ENCODE measurements around the gene LRMDA.

Gene LRMDA

GRCh38 chr10:76333326-76333725, 901.9 kb downstream of the LRMDA start:
- Histone ChIP-seq H3K4me3 (ENCODE audit: low read depth, low read length) (no peak overlapping the region), H3K36me3 (ENCODE audit: insufficient read depth, low read length) (no peaks in the 10 kb centered on the region), H3K4me1 (ENCODE audit: control insufficient read depth, insufficient read depth, low read length, unreplicated experiment) (peaks cover 41% of the 10 kb centered on the region), H3K27me3 (ENCODE audit: insufficient read depth, low read length) (no peaks in the 10 kb centered on the region), H3K79me2 (ENCODE audit: control insufficient read depth, insufficient read depth, low read length, unreplicated experiment) (no peaks in the 10 kb centered on the region), H3K27ac (ENCODE audit: low read depth, low read length) (no peak overlapping the region), H2AFZ (ENCODE audit: low read length, unreplicated experiment) (no peak overlapping the region)

- no peak overlapping the region for H3K27ac ChIP-seq (ENCODE audit: low read depth, low read length)
- H3K4me3 ChIP-seq (ENCODE audit: low read depth, low read length) = no peak overlapping the region
- H3K79me2 ChIP-seq (ENCODE audit: control insufficient read depth, insufficient read depth, low read length, unreplicated experiment) = no peaks in the 10 kb centered on the region
- no peaks in the 10 kb centered on the region for H3K36me3 ChIP-seq (ENCODE audit: insufficient read depth, low read length)
- no peaks in the 10 kb centered on the region for H3K27me3 ChIP-seq (ENCODE audit: insufficient read depth, low read length)
- peaks cover 41% of the 10 kb centered on the region for H3K4me1 ChIP-seq (ENCODE audit: control insufficient read depth, insufficient read depth, low read length, unreplicated experiment)
- no peak overlapping the region for H2AFZ ChIP-seq (ENCODE audit: low read length, unreplicated experiment)
Measured at GRCh38 chr10:76333796-76334195, 902.4 kb downstream of the LRMDA start.

GRCh38 chr10:76334255-76334654, 902.8 kb downstream of the LRMDA start:
- H3K27ac ChIP-seq (ENCODE audit: low read depth, low read length) = no peak overlapping the region
- H3K36me3 ChIP-seq (ENCODE audit: insufficient read depth, low read length) = no peaks in the 10 kb centered on the region
- H3K4me3 ChIP-seq (ENCODE audit: low read depth, low read length) = no peak overlapping the region
- H2AFZ ChIP-seq (ENCODE audit: low read length, unreplicated experiment) = no peak overlapping the region
- H3K4me1 ChIP-seq (ENCODE audit: control insufficient read depth, insufficient read depth, low read length, unreplicated experiment) = peaks cover 37% of the 10 kb centered on the region
- H3K27me3 ChIP-seq (ENCODE audit: insufficient read depth, low read length) = no peaks in the 10 kb centered on the region
- H3K79me2 ChIP-seq (ENCODE audit: control insufficient read depth, insufficient read depth, low read length, unreplicated experiment) = no peaks in the 10 kb centered on the region

GRCh38 chr10:76336213-76336963, 905.0 kb downstream of the LRMDA start:
- Histone ChIP-seq H3K79me2 (ENCODE audit: control insufficient read depth, insufficient read depth, low read length, unreplicated experiment) (no peaks in the 10 kb centered on the region), H3K4me1 (ENCODE audit: control insufficient read depth, insufficient read depth, low read length, unreplicated experiment) (peaks cover 22% of the 10 kb centered on the region), H3K27me3 (ENCODE audit: insufficient read depth, low read length) (no peaks in the 10 kb centered on the region), H3K4me3 (ENCODE audit: low read depth, low read length) (no peak overlapping the region), H2AFZ (ENCODE audit: low read length, unreplicated experiment) (no peak overlapping the region), H3K36me3 (ENCODE audit: insufficient read depth, low read length) (no peaks in the 10 kb centered on the region), H3K27ac (ENCODE audit: low read depth, low read length) (no peak overlapping the region)

GRCh38 chr10:76337641-76338040, 906.2 kb downstream of the LRMDA start:
- Histone ChIP-seq H3K27me3 (ENCODE audit: insufficient read depth, low read length) (no peaks in the 10 kb centered on the region), H3K4me3 (ENCODE audit: low read depth, low read length) (no peak overlapping the region; the same call in 1 of the 2 replicates), H2AFZ (ENCODE audit: low read length, unreplicated experiment) (peak overlapping the region; percentile 28), H3K4me1 (ENCODE audit: control insufficient read depth, insufficient read depth, low read length, unreplicated experiment) (peaks cover 22% of the 10 kb centered on the region), H3K27ac (ENCODE audit: low read depth, low read length) (peak overlapping the region; percentile 21; the same call in 1 of the 2 replicates), H3K36me3 (ENCODE audit: insufficient read depth, low read length) (no peaks in the 10 kb centered on the region), H3K79me2 (ENCODE audit: control insufficient read depth, insufficient read depth, low read length, unreplicated experiment) (no peaks in the 10 kb centered on the region)

- Histone ChIP-seq H3K4me3 (ENCODE audit: low read depth, low read length) (no peak overlapping the region; the same call in 1 of the 2 replicates), H3K36me3 (ENCODE audit: insufficient read depth, low read length) (no peaks in the 10 kb centered on the region; the same call in 1 of the 2 replicates), H3K27ac (ENCODE audit: low read depth, low read length) (0 out of 2 replicates have a peak overlapping the region, but pooled peaks have one; percentile 21), H3K27me3 (ENCODE audit: insufficient read depth, low read length) (no peaks in the 10 kb centered on the region), H2AFZ (ENCODE audit: low read length, unreplicated experiment) (peak overlapping the region; percentile 28), H3K79me2 (ENCODE audit: control insufficient read depth, insufficient read depth, low read length, unreplicated experiment) (no peaks in the 10 kb centered on the region), H3K4me1 (ENCODE audit: control insufficient read depth, insufficient read depth, low read length, unreplicated experiment) (peaks cover 22% of the 10 kb centered on the region)
Measured at GRCh38 chr10:76338187-76338586, 906.8 kb downstream of the LRMDA start.

GRCh38 chr10:76341740-76342139, 910.3 kb downstream of the LRMDA start:
- Histone ChIP-seq H3K79me2 (ENCODE audit: control insufficient read depth, insufficient read depth, low read length, unreplicated experiment) (no peaks in the 10 kb centered on the region), H3K27me3 (ENCODE audit: insufficient read depth, low read length) (no peaks in the 10 kb centered on the region), H3K4me1 (ENCODE audit: control insufficient read depth, insufficient read depth, low read length, unreplicated experiment) (peaks cover 13% of the 10 kb centered on the region), H3K36me3 (ENCODE audit: insufficient read depth, low read length) (no peaks in the 10 kb centered on the region; the same call in 1 of the 2 replicates), H2AFZ (ENCODE audit: low read length, unreplicated experiment) (no peak overlapping the region), H3K27ac (ENCODE audit: low read depth, low read length) (no peak overlapping the region), H3K4me3 (ENCODE audit: low read depth, low read length) (no peak overlapping the region)

- Histone ChIP-seq H2AFZ (ENCODE audit: low read length, unreplicated experiment) (no peak overlapping the region), H3K36me3 (ENCODE audit: insufficient read depth, low read length) (no peaks in the 10 kb centered on the region; the same call in 1 of the 2 replicates), H3K27me3 (ENCODE audit: insufficient read depth, low read length) (no peaks in the 10 kb centered on the region), H3K4me1 (ENCODE audit: control insufficient read depth, insufficient read depth, low read length, unreplicated experiment) (peaks cover 1% of the 10 kb centered on the region), H3K79me2 (ENCODE audit: control insufficient read depth, insufficient read depth, low read length, unreplicated experiment) (no peaks in the 10 kb centered on the region), H3K27ac (ENCODE audit: low read depth, low read length) (no peak overlapping the region), H3K4me3 (ENCODE audit: low read depth, low read length) (no peak overlapping the region)
Measured at GRCh38 chr10:76342996-76343395, 911.6 kb downstream of the LRMDA start.

- Histone ChIP-seq H3K27me3 (ENCODE audit: insufficient read depth, low read length) (no peaks in the 10 kb centered on the region), H3K4me1 (ENCODE audit: control insufficient read depth, insufficient read depth, low read length, unreplicated experiment) (peaks cover 22% of the 10 kb centered on the region), H3K36me3 (ENCODE audit: insufficient read depth, low read length) (no peaks in the 10 kb centered on the region; the same call in 1 of the 2 replicates), H2AFZ (ENCODE audit: low read length, unreplicated experiment) (no peak overlapping the region), H3K4me3 (ENCODE audit: low read depth, low read length) (no peak overlapping the region), H3K27ac (ENCODE audit: low read depth, low read length) (no peak overlapping the region), H3K79me2 (ENCODE audit: control insufficient read depth, insufficient read depth, low read length, unreplicated experiment) (no peaks in the 10 kb centered on the region)
Measured at GRCh38 chr10:76347832-76348231, 916.4 kb downstream of the LRMDA start.

- H3K27ac ChIP-seq (ENCODE audit: low read depth, low read length) = peak overlapping the region; percentile 34
Measured at GRCh38 chr10:76350583-76350982, 919.2 kb downstream of the LRMDA start.

GRCh38 chr10:76352300-76352699, 920.9 kb downstream of the LRMDA start:
- Histone ChIP-seq H3K27ac (ENCODE audit: low read depth, low read length) (peak overlapping the region; percentile 82), H3K79me2 (ENCODE audit: control insufficient read depth, insufficient read depth, low read length, unreplicated experiment) (no peaks in the 10 kb centered on the region), H3K4me1 (ENCODE audit: control insufficient read depth, insufficient read depth, low read length, unreplicated experiment) (peaks cover 30% of the 10 kb centered on the region), H3K27me3 (ENCODE audit: insufficient read depth, low read length) (no peaks in the 10 kb centered on the region), H2AFZ (ENCODE audit: low read length, unreplicated experiment) (peak overlapping the region; percentile 61), H3K36me3 (ENCODE audit: insufficient read depth, low read length) (no peaks in the 10 kb centered on the region), H3K4me3 (ENCODE audit: low read depth, low read length) (no peak overlapping the region; the same call in 1 of the 2 replicates)

More at GRCh38 chr10:76350583-76350982, 919.2 kb downstream of the LRMDA start:
- no peak overlapping the region for H3K4me3 ChIP-seq (ENCODE audit: low read depth, low read length)
- no peaks in the 10 kb centered on the region for H3K79me2 ChIP-seq (ENCODE audit: control insufficient read depth, insufficient read depth, low read length, unreplicated experiment)
- H2AFZ ChIP-seq (ENCODE audit: low read length, unreplicated experiment) = no peak overlapping the region
- no peaks in the 10 kb centered on the region for H3K36me3 ChIP-seq (ENCODE audit: insufficient read depth, low read length)
- H3K4me1 ChIP-seq (ENCODE audit: control insufficient read depth, insufficient read depth, low read length, unreplicated experiment) = peaks cover 30% of the 10 kb centered on the region
- H3K27me3 ChIP-seq (ENCODE audit: insufficient read depth, low read length) = no peaks in the 10 kb centered on the region

Measured in ACC112 (cell line).